H9 (cell line): Measurements from ENCODE around the gene HDHD2. TPM values are rescaled to one million over a fixed set of nuclear protein-coding genes. Genes with fewer than 3 reads are reported as not detected.

ENCODE experiments used
- DNase-seq: peaks from one replicate; pipeline ENCODE4 v3.0.0-alpha.2; 2017
- H2AFZ ChIP-seq: one replicate; pipeline ENCODE4 v1.6.1; 2013; ENCODE audit warnings: mild to moderate bottlenecking, low read length, control low read depth, moderate library complexity
- H2AK5ac ChIP-seq: 2 replicates; pipeline ENCODE4 v1.6.1; 2013; ENCODE audit warnings: low read length, control low read depth, mixed read lengths; ENCODE audit not compliant: insufficient read length
- H2BK120ac ChIP-seq: one replicate; pipeline ENCODE4 v1.6.1; 2013; ENCODE audit warnings: low read depth, mild to moderate bottlenecking, low read length, control low read depth, inconsistent platforms; ENCODE audit not compliant: poor library complexity, severe bottlenecking
- H2BK12ac ChIP-seq: 2 replicates; pipeline ENCODE4 v1.6.1; 2013; ENCODE audit warnings: low read length, control low read depth, mixed read lengths, low read depth; ENCODE audit not compliant: insufficient read length
- H2BK15ac ChIP-seq: 2 replicates; pipeline ENCODE4 v1.6.1; 2013; ENCODE audit warnings: low read depth, low read length, control low read depth
- H2BK20ac ChIP-seq: one replicate; pipeline ENCODE4 v1.6.1; 2013; ENCODE audit warnings: low read depth, mild to moderate bottlenecking, low read length, control low read depth, inconsistent platforms; ENCODE audit not compliant: poor library complexity, severe bottlenecking
- H2BK5ac ChIP-seq: 2 replicates; pipeline ENCODE4 v1.6.1; 2013; ENCODE audit warnings: low read length, control low read depth, mixed read lengths; ENCODE audit not compliant: insufficient read length
- H3K14ac ChIP-seq: 2 replicates; pipeline ENCODE4 v1.6.1; 2013; ENCODE audit warnings: low read length, control low read depth; ENCODE audit not compliant: insufficient read depth
- H3K18ac ChIP-seq: 2 replicates; pipeline ENCODE4 v1.6.1; 2013; ENCODE audit warnings: low read depth, mild to moderate bottlenecking, mixed read lengths, low read length, control low read depth; ENCODE audit not compliant: insufficient read length
- H3K23ac ChIP-seq: 2 replicates; pipeline ENCODE4 v1.6.1; 2013; ENCODE audit warnings: low read length, control low read depth, mixed read lengths, low read depth; ENCODE audit not compliant: insufficient read length
- H3K23me2 ChIP-seq: 2 replicates; pipeline ENCODE4 v1.6.1; 2013; ENCODE audit warnings: low read depth, mild to moderate bottlenecking, mixed read lengths, low read length, control low read depth; ENCODE audit not compliant: insufficient read length, poor library complexity, severe bottlenecking
- H3K27ac ChIP-seq: 2 replicates; pipeline ENCODE4 v1.5.1; 2013; ENCODE audit warnings: low read length, control low read depth, mixed read lengths, low read depth; ENCODE audit not compliant: insufficient read length
- H3K27me3 ChIP-seq: 2 replicates; pipeline ENCODE4 v1.6.1; 2013; ENCODE audit warnings: low read length, control low read depth, inconsistent platforms; ENCODE audit not compliant: insufficient read depth
- H3K4ac ChIP-seq: 2 replicates; pipeline ENCODE4 v1.6.1; 2013; ENCODE audit warnings: low read depth, mild to moderate bottlenecking, control low read depth, inconsistent platforms, low read length, moderate library complexity
- H3K4me1 ChIP-seq: 2 replicates; pipeline ENCODE4 v1.6.1; 2013; ENCODE audit warnings: low read length, control low read depth, inconsistent platforms; ENCODE audit not compliant: insufficient read depth
- H3K4me2 ChIP-seq: 2 replicates; pipeline ENCODE4 v1.6.1; 2013; ENCODE audit warnings: low read length, control low read depth, mixed read lengths; ENCODE audit not compliant: insufficient read length, insufficient read depth
- H3K56ac ChIP-seq: 2 replicates; pipeline ENCODE4 v1.6.1; 2013; ENCODE audit warnings: low read depth, mild to moderate bottlenecking, mixed read lengths, low read length, control low read depth; ENCODE audit not compliant: insufficient read length
- H3K79me1 ChIP-seq: 2 replicates; pipeline ENCODE4 v1.6.1; 2013; ENCODE audit warnings: low read depth, mild to moderate bottlenecking, moderate library complexity, low read length, control low read depth, inconsistent platforms; ENCODE audit not compliant: insufficient read depth, poor library complexity, severe bottlenecking
- H3K79me2 ChIP-seq: 2 replicates; pipeline ENCODE4 v1.6.1; 2013; ENCODE audit warnings: low read length, control low read depth, inconsistent platforms; ENCODE audit not compliant: insufficient read depth
- H3K9ac ChIP-seq: 2 replicates; pipeline ENCODE4 v1.6.1; 2013; ENCODE audit warnings: low read length, control low read depth, mixed read lengths; ENCODE audit not compliant: insufficient read length; ENCODE audit errors: extremely low read depth
- H3K9me3 ChIP-seq: one replicate; pipeline ENCODE4 v1.6.1; 2013; ENCODE audit warnings: low read depth, low read length, inconsistent platforms; ENCODE audit not compliant: control insufficient read depth
- H3T11ph ChIP-seq: one replicate; pipeline ENCODE4 v1.6.1; 2013; ENCODE audit warnings: mild to moderate bottlenecking, low read length, control low read depth, inconsistent platforms
- H4K20me1 ChIP-seq: one replicate; pipeline ENCODE4 v1.6.1; 2013; ENCODE audit not compliant: control insufficient read depth, insufficient read length, insufficient read depth
- H4K5ac ChIP-seq: 2 replicates; pipeline ENCODE4 v1.6.1; 2013; ENCODE audit warnings: low read depth, mild to moderate bottlenecking, mixed read lengths, low read length, control low read depth; ENCODE audit not compliant: insufficient read length
- H4K8ac ChIP-seq: replicated peaks from 2 replicates; pipeline ENCODE4 v1.6.1; 2013; ENCODE audit warnings: low read length, control low read depth, mixed read lengths, low read depth; ENCODE audit not compliant: insufficient read length
- H4K91ac ChIP-seq: 2 replicates; pipeline ENCODE4 v1.6.1; 2013; ENCODE audit warnings: low read depth, mild to moderate bottlenecking, moderate library complexity, mixed read lengths, low read length, control low read depth; ENCODE audit not compliant: insufficient read length
- H3K27ac Mint-ChIP-seq, 3 experiments: 2 replicates in 2 of 3; 3 replicates in 1 of 3; pipeline ENCODE4 v1.8.0; 2020 to 2021; ENCODE audit warnings: mixed read lengths in 3 of 3, mild to moderate bottlenecking in 1 of 3, moderate library complexity in 1 of 3
- H3K27me3 Mint-ChIP-seq: 2 replicates; pipeline ENCODE4 v1.8.0; 2021; ENCODE audit warnings: low read depth, mild to moderate bottlenecking, moderate library complexity, mixed read lengths
- H3K36me3 Mint-ChIP-seq, 3 experiments: 2 replicates in 2 of 3; 3 replicates in 1 of 3; pipeline ENCODE4 v1.8.0; 2020 to 2021; ENCODE audit warnings: low read depth in 3 of 3, mixed read lengths in 3 of 3; ENCODE audit not compliant: insufficient read depth in 1 of 3
- H3K4me1 Mint-ChIP-seq, 2 experiments: 2 replicates each; pipeline ENCODE4 v1.8.0; 2020; ENCODE audit warnings: mixed read lengths in 2 of 2
- H3K4me3 Mint-ChIP-seq, 2 experiments: 2 replicates in 1 of 2; 3 replicates in 1 of 2; pipeline ENCODE4 v1.8.0; 2020 to 2021; ENCODE audit warnings: mild to moderate bottlenecking in 2 of 2, mixed read lengths in 2 of 2, moderate library complexity in 1 of 2
- H3K9me3 Mint-ChIP-seq, 2 experiments: 2 replicates in 1 of 2; 3 replicates in 1 of 2; pipeline ENCODE4 v1.8.0; 2020; ENCODE audit warnings: mild to moderate bottlenecking in 2 of 2, mixed read lengths in 2 of 2, moderate library complexity in 1 of 2
- CTCF ChIP-seq: fragments of 200-600 bp; sonication (generic); conservative IDR thresholded peaks from 3 replicates; pipeline ENCODE4 v1.8.0; 2021; ENCODE audit warnings: antibody characterized with exemption, mild to moderate bottlenecking
- WGBS: extraction: QIAGEN DNeasy Blood & Tissue Kit; methylation state at CpG from one replicate; pipeline ENCODE4 v1.1.7; 2013; ENCODE audit warnings: missing lambda C conversion rate, low lambda C conversion rate, mixed read lengths; ENCODE audit not compliant: insufficient read length; ENCODE audit errors: extremely low coverage; 5-methylcytosine and 5-hydroxymethylcytosine counted together
- total RNA-seq: library from RNA; stranded (reverse); gene quantifications from 2 replicates; pipeline ENCODE4 v1.2.1, GENCODE V29; 2021

The HDHD2 gene
- total RNA-seq, 1 experiment from 2014 or later: 51.0 TPM

- no peak overlapping the region for H2BK20ac ChIP-seq
- no peak for TF ChIP-seq CTCF
- H4K20me1 ChIP-seq: no peaks in the 10 kb centered on the region
- H3K14ac ChIP-seq: no peak overlapping the region
- no peaks in the 10 kb centered on the region for H3K23me2 ChIP-seq
- H3K4me3 Mint-ChIP-seq: no peak overlapping the region
- H3K9me3 Mint-ChIP-seq: no peaks in the 10 kb centered on the region
- H3T11ph ChIP-seq: no peak overlapping the region
- no peak overlapping the region for H3K4me2 ChIP-seq
- H3K27me3 Mint-ChIP-seq: no peaks in the 10 kb centered on the region
- H4K8ac ChIP-seq: no peak overlapping the region
- H2BK120ac ChIP-seq: no peak overlapping the region
- no peak overlapping the region for H2BK5ac ChIP-seq
- no peak overlapping the region for H2BK15ac ChIP-seq
- H3K27me3 ChIP-seq: no peaks in the 10 kb centered on the region
- H2AFZ ChIP-seq: no peak overlapping the region
- no peak overlapping the region for H3K9ac ChIP-seq
- H3K56ac ChIP-seq: no peak overlapping the region
- H3K36me3 Mint-ChIP-seq: peaks cover 9 to 45% (median 38%) of the 10 kb centered on the region in 3 experiments; a peak in 6 of 7 replicates
- H3K4me1 Mint-ChIP-seq: peaks cover 61% of the 10 kb centered on the region in 2 experiments
- no peaks in the 10 kb centered on the region for H3K79me1 ChIP-seq
- no peaks in the 10 kb centered on the region for H3K4me1 ChIP-seq
- no peak overlapping the region for H3K18ac ChIP-seq
- no peak overlapping the region for H3K4ac ChIP-seq
- H2BK12ac ChIP-seq: no peak overlapping the region
- H4K5ac ChIP-seq: no peak overlapping the region
- DNase-seq: peak; percentile 29
- peak overlapping the region in 2 of 3 experiments; percentile 85 to 95; a peak in 4 of 7 replicates for H3K27ac Mint-ChIP-seq
- no peaks in the 10 kb centered on the region for H3K9me3 ChIP-seq
- H2AK5ac ChIP-seq: no peak overlapping the region
- no CpG with 5 or more reads among the region's 7 CpGs for WGBS
- H3K23ac ChIP-seq: no peak overlapping the region
- H3K79me2 ChIP-seq: no peaks in the 10 kb centered on the region
- no peak overlapping the region for H4K91ac ChIP-seq
- H3K27ac ChIP-seq: no peak overlapping the region
These were observed 41.3 kb downstream of the HDHD2 start for GRCh38 chr18:47108998-47109405.
